ENCODE measurements around the gene CCDC13.
A peak's percentile ranks its signal among the peaks of the same experiment; 100 is the strongest.

CCDC13 gene

GRCh38 chr3:42807929-42808328 lies 34.9 kb upstream of the CCDC13 start:
- peaks cover 10% of the 10 kb centered on the region for H3K4me1 ChIP-seq (ENCODE audit: control insufficient read depth, insufficient read depth, low read length, poor library complexity, severe bottlenecking)
- no peak for DNase-seq

GRCh38 chr3:42805141-42805821 lies 32.2 kb upstream of the CCDC13 start:
- no peaks in the 10 kb centered on the region for H3K36me3 ChIP-seq (ENCODE audit: control insufficient read depth, insufficient read depth, low read length)
- H3K27ac ChIP-seq (ENCODE audit: insufficient read depth, low read length, poor library complexity, severe bottlenecking): no peak overlapping the region
- no peaks in the 10 kb centered on the region for H3K9me3 ChIP-seq (ENCODE audit: control insufficient read depth, low read length)
- H3K4me3 ChIP-seq (ENCODE audit: insufficient read depth, low read depth, low read length, poor library complexity, severe bottlenecking): peak overlapping the region; percentile 84
- H3K27me3 ChIP-seq (replicated peaks; ENCODE audit: control insufficient read depth, insufficient read depth, low read length, poor library complexity, severe bottlenecking): no peaks in the 10 kb centered on the region
- no peak for DNase-seq
- H3K4me1 ChIP-seq (ENCODE audit: control insufficient read depth, insufficient read depth, low read length, poor library complexity, severe bottlenecking): peaks cover 12% of the 10 kb centered on the region

More at GRCh38 chr3:42807929-42808328, 34.9 kb upstream of the CCDC13 start:
- no peak overlapping the region for H3K27ac ChIP-seq (ENCODE audit: insufficient read depth, low read length, poor library complexity, severe bottlenecking)
- no peaks in the 10 kb centered on the region for H3K9me3 ChIP-seq (ENCODE audit: control insufficient read depth, low read length)
- H3K36me3 ChIP-seq (ENCODE audit: control insufficient read depth, insufficient read depth, low read length): no peaks in the 10 kb centered on the region
- H3K4me3 ChIP-seq (ENCODE audit: insufficient read depth, low read depth, low read length, poor library complexity, severe bottlenecking): no peak overlapping the region
- no peaks in the 10 kb centered on the region for H3K27me3 ChIP-seq (replicated peaks; ENCODE audit: control insufficient read depth, insufficient read depth, low read length, poor library complexity, severe bottlenecking)

- Histone ChIP-seq H3K4me1 (ENCODE audit: control insufficient read depth, insufficient read depth, low read length, poor library complexity, severe bottlenecking) (peaks cover 12% of the 10 kb centered on the region), H3K9me3 (ENCODE audit: control insufficient read depth, low read length) (no peaks in the 10 kb centered on the region), H3K36me3 (ENCODE audit: control insufficient read depth, insufficient read depth, low read length) (no peaks in the 10 kb centered on the region), H3K4me3 (ENCODE audit: insufficient read depth, low read depth, low read length, poor library complexity, severe bottlenecking) (peak overlapping the region; percentile 84), H3K27ac (ENCODE audit: insufficient read depth, low read length, poor library complexity, severe bottlenecking) (peak overlapping the region; percentile 79), H3K27me3 (replicated peaks; ENCODE audit: control insufficient read depth, insufficient read depth, low read length, poor library complexity, severe bottlenecking) (no peaks in the 10 kb centered on the region)
- DNase-seq: no peak
Measured at GRCh38 chr3:42804831-42805132, 31.7 kb upstream of the CCDC13 start.

GRCh38 chr3:42804106-42804830 lies 31.2 kb upstream of the CCDC13 start, which contains the start of gene HIGD1A:
TSS of gene HIGD1A (minus strand) at chr3:42804490. CDS start at chr3:42794253, 10,237 bp downstream.
- H3K4me1 ChIP-seq (ENCODE audit: control insufficient read depth, insufficient read depth, low read length, poor library complexity, severe bottlenecking): peaks cover 12% of the 10 kb centered on the region
- H3K4me3 ChIP-seq (ENCODE audit: insufficient read depth, low read depth, low read length, poor library complexity, severe bottlenecking): peak within 1 kb of the TSS; percentile 84
- no peaks in the 10 kb centered on the region for H3K27me3 ChIP-seq (replicated peaks; ENCODE audit: control insufficient read depth, insufficient read depth, low read length, poor library complexity, severe bottlenecking)
- H3K27ac ChIP-seq (ENCODE audit: insufficient read depth, low read length, poor library complexity, severe bottlenecking): peak within 1 kb of the TSS; percentile 79
- no peaks in the 10 kb centered on the region for H3K9me3 ChIP-seq (ENCODE audit: control insufficient read depth, low read length)
- no peaks in the 10 kb centered on the region for H3K36me3 ChIP-seq (ENCODE audit: control insufficient read depth, insufficient read depth, low read length)
- peak; percentile 83 to 88 (median 88) for DNase-seq

GRCh38 chr3:42803414-42804105 lies 30.5 kb upstream of the CCDC13 start:
- Histone ChIP-seq H3K27me3 (replicated peaks; ENCODE audit: control insufficient read depth, insufficient read depth, low read length, poor library complexity, severe bottlenecking) (no peaks in the 10 kb centered on the region), H3K4me3 (ENCODE audit: insufficient read depth, low read depth, low read length, poor library complexity, severe bottlenecking) (peak overlapping the region; percentile 84), H3K36me3 (ENCODE audit: control insufficient read depth, insufficient read depth, low read length) (no peaks in the 10 kb centered on the region), H3K4me1 (ENCODE audit: control insufficient read depth, insufficient read depth, low read length, poor library complexity, severe bottlenecking) (peaks cover 12% of the 10 kb centered on the region), H3K27ac (ENCODE audit: insufficient read depth, low read length, poor library complexity, severe bottlenecking) (peak overlapping the region; percentile 79), H3K9me3 (ENCODE audit: control insufficient read depth, low read length) (no peaks in the 10 kb centered on the region)
- peak in 1 of 3 donors; percentile 7 for DNase-seq

- Histone ChIP-seq H3K36me3 (ENCODE audit: control insufficient read depth, insufficient read depth, low read length) (no peaks in the 10 kb centered on the region), H3K27me3 (replicated peaks; ENCODE audit: control insufficient read depth, insufficient read depth, low read length, poor library complexity, severe bottlenecking) (no peaks in the 10 kb centered on the region), H3K4me3 (ENCODE audit: insufficient read depth, low read depth, low read length, poor library complexity, severe bottlenecking) (peak overlapping the region; percentile 84), H3K4me1 (ENCODE audit: control insufficient read depth, insufficient read depth, low read length, poor library complexity, severe bottlenecking) (peaks cover 12% of the 10 kb centered on the region), H3K27ac (ENCODE audit: insufficient read depth, low read length, poor library complexity, severe bottlenecking) (no peak overlapping the region), H3K9me3 (ENCODE audit: control insufficient read depth, low read length) (no peaks in the 10 kb centered on the region)
- DNase-seq: no peak
Measured at GRCh38 chr3:42802876-42803413, 29.9 kb upstream of the CCDC13 start.

GRCh38 chr3:42801784-42802183 lies 28.7 kb upstream of the CCDC13 start:
- Histone ChIP-seq H3K9me3 (ENCODE audit: control insufficient read depth, low read length) (no peaks in the 10 kb centered on the region), H3K4me1 (ENCODE audit: control insufficient read depth, insufficient read depth, low read length, poor library complexity, severe bottlenecking) (peaks cover 12% of the 10 kb centered on the region), H3K27me3 (replicated peaks; ENCODE audit: control insufficient read depth, insufficient read depth, low read length, poor library complexity, severe bottlenecking) (no peaks in the 10 kb centered on the region), H3K4me3 (ENCODE audit: insufficient read depth, low read depth, low read length, poor library complexity, severe bottlenecking) (no peak overlapping the region), H3K27ac (ENCODE audit: insufficient read depth, low read length, poor library complexity, severe bottlenecking) (no peak overlapping the region), H3K36me3 (ENCODE audit: control insufficient read depth, insufficient read depth, low read length) (no peaks in the 10 kb centered on the region)
- no peak for DNase-seq

GRCh38 chr3:42801048-42801620 lies 28.1 kb upstream of the CCDC13 start:
- DNase-seq: no peak
- no peak overlapping the region for H3K27ac ChIP-seq (ENCODE audit: insufficient read depth, low read length, poor library complexity, severe bottlenecking)
- no peak overlapping the region for H3K4me3 ChIP-seq (ENCODE audit: insufficient read depth, low read depth, low read length, poor library complexity, severe bottlenecking)
- H3K4me1 ChIP-seq (ENCODE audit: control insufficient read depth, insufficient read depth, low read length, poor library complexity, severe bottlenecking): peaks cover 12% of the 10 kb centered on the region
- no peaks in the 10 kb centered on the region for H3K27me3 ChIP-seq (replicated peaks; ENCODE audit: control insufficient read depth, insufficient read depth, low read length, poor library complexity, severe bottlenecking)
- H3K9me3 ChIP-seq (ENCODE audit: control insufficient read depth, low read length): no peaks in the 10 kb centered on the region
- H3K36me3 ChIP-seq (ENCODE audit: control insufficient read depth, insufficient read depth, low read length): no peaks in the 10 kb centered on the region

- Histone ChIP-seq H3K27me3 (replicated peaks; ENCODE audit: control insufficient read depth, insufficient read depth, low read length, poor library complexity, severe bottlenecking) (no peaks in the 10 kb centered on the region), H3K4me1 (ENCODE audit: control insufficient read depth, insufficient read depth, low read length, poor library complexity, severe bottlenecking) (peaks cover 12% of the 10 kb centered on the region), H3K36me3 (ENCODE audit: control insufficient read depth, insufficient read depth, low read length) (no peaks in the 10 kb centered on the region), H3K27ac (ENCODE audit: insufficient read depth, low read length, poor library complexity, severe bottlenecking) (no peak overlapping the region), H3K4me3 (ENCODE audit: insufficient read depth, low read depth, low read length, poor library complexity, severe bottlenecking) (no peak overlapping the region), H3K9me3 (ENCODE audit: control insufficient read depth, low read length) (no peaks in the 10 kb centered on the region)
- DNase-seq: no peak
Measured at GRCh38 chr3:42800251-42800650, 27.2 kb upstream of the CCDC13 start.

All from effector memory CD4-positive, alpha-beta T cell (primary cell).